Measurements from ENCODE around the gene CERS5.

GRCh38 chr12:50121641-50122040 lies 45.5 kb downstream of the CERS5 start:
- TF ChIP-seq POLR2AphosphoS5 (IDR thresholded peaks at IDR 0.05; ENCODE audit: low read depth, low read length), result no peak
- TF ChIP-seq POLR2A (IDR thresholded peaks at IDR 0.05; ENCODE audit: low read depth, low read length), result no peak
- no peak for TF ChIP-seq PAX5 (IDR thresholded peaks at IDR 0.05; ENCODE audit: insufficient read depth, low read length, severe bottlenecking)
- TF ChIP-seq TAF1 (IDR thresholded peaks at IDR 0.05; ENCODE audit: low read depth, low read length), result no peak

All from GM12891 (cell line).